Measurements from ENCODE around the gene CNOT1. TPM values are rescaled to one million over a fixed set of nuclear protein-coding genes. Genes with fewer than 3 reads are reported as not detected.
"Not testable (repeated sequence)": the region's sequence is repeated elsewhere in the genome, so short reads cannot be mapped to it uniquely, and the experiment has no call there.

CNOT1 gene
- total RNA-seq, 1 donor from 2014 or later, result 256 TPM

- intact Hi-C loops (cut with micrococcal nuclease), result loop anchor here (5.0 kb wide), 1 partner anchor 36 kb away; no protein-coding TSS in a partner anchor
These were observed 46.5 kb downstream of the CNOT1 start for GRCh38 chr16:58582971-58583765.

GRCh38 chr16:58582133-58582532, 47.5 kb downstream of the CNOT1 start:
- intact Hi-C loops (cut with micrococcal nuclease), result loop anchor here (5.0 kb wide), 1 partner anchor 35 kb away; no protein-coding TSS in a partner anchor

- intact Hi-C loops (cut with micrococcal nuclease), result no loop called here
These were observed 50.0 kb downstream of the CNOT1 start for GRCh38 chr16:58579587-58579986.

GRCh38 chr16:58578642-58579041, 51.0 kb downstream of the CNOT1 start:
- intact Hi-C loops (cut with micrococcal nuclease), result no loop called here

- intact Hi-C loops (cut with micrococcal nuclease), result no loop called here
These were observed 52.5 kb downstream of the CNOT1 start for GRCh38 chr16:58577141-58577540.

GRCh38 chr16:58574895-58575294, 54.7 kb downstream of the CNOT1 start:
- intact Hi-C loops (cut with micrococcal nuclease), result no loop called here

GRCh38 chr16:58565697-58566096, 63.9 kb downstream of the CNOT1 start:
- intact Hi-C loops (cut with micrococcal nuclease), result not testable (repeated sequence)

- intact Hi-C loops (cut with micrococcal nuclease), result no loop called here
These were observed 65.9 kb downstream of the CNOT1 start for GRCh38 chr16:58563775-58564174.

GRCh38 chr16:58563235-58563634, 66.4 kb downstream of the CNOT1 start:
- intact Hi-C loops (cut with micrococcal nuclease), result no loop called here

GRCh38 chr16:58556678-58557077, 72.9 kb downstream of the CNOT1 start:
- intact Hi-C loops (cut with micrococcal nuclease), result no loop called here

- intact Hi-C loops (cut with micrococcal nuclease), result no loop called here
These were observed 78.1 kb downstream of the CNOT1 start for GRCh38 chr16:58551496-58551895.

GRCh38 chr16:58548378-58548777, 81.2 kb downstream of the CNOT1 start:
- intact Hi-C loops (cut with micrococcal nuclease), result loop anchor here (2.0 to 5.0 kb wide), 2 partner anchors 18 to 34 kb away; no protein-coding TSS in a partner anchor

- intact Hi-C loops (cut with micrococcal nuclease), result no loop called here
These were observed 85.9 kb downstream of the CNOT1 start for GRCh38 chr16:58543685-58544084.

- intact Hi-C loops (cut with micrococcal nuclease), result no loop called here
These were observed 87.3 kb downstream of the CNOT1 start for GRCh38 chr16:58542291-58542690.

GRCh38 chr16:58541711-58542110, 87.9 kb downstream of the CNOT1 start:
- intact Hi-C loops (cut with micrococcal nuclease), result no loop called here

- intact Hi-C loops (cut with micrococcal nuclease), result no loop called here
These were observed 92.3 kb downstream of the CNOT1 start for GRCh38 chr16:58537124-58537906.

GRCh38 chr16:58536278-58536677, 93.3 kb downstream of the CNOT1 start:
- intact Hi-C loops (cut with micrococcal nuclease), result no loop called here

GRCh38 chr16:58535100-58535499, 94.5 kb downstream of the CNOT1 start:
- intact Hi-C loops (cut with micrococcal nuclease), result no loop called here

GRCh38 chr16:58533751-58534470, 95.7 kb downstream of the CNOT1 start:
- intact Hi-C loops (cut with micrococcal nuclease), result no loop called here

- intact Hi-C loops (cut with micrococcal nuclease), result no loop called here
These were observed 97.2 kb downstream of the CNOT1 start for GRCh38 chr16:58532414-58532813.

GRCh38 chr16:58530179-58530578, 99.4 kb downstream of the CNOT1 start:
- intact Hi-C loops (cut with micrococcal nuclease), result loop anchor here (2.0 kb wide), 1 partner anchor 19 kb away; no protein-coding TSS in a partner anchor

- intact Hi-C loops (cut with micrococcal nuclease), result no loop called here
These were observed 109.9 kb downstream of the CNOT1 start for GRCh38 chr16:58519707-58520106.

Data from T-helper 1 cell treated with Interleukin-12 subunit alpha and Interleukin-12 subunit beta and Interleukin-4 antibody, amounts not matched to agents 30 ng/mL and 1 ng/mL, for 36 hours (primary cell).